Stimulated activated naive B cell treated with anti-CD40 and anti-IgM and Interleukin-4, amounts not matched to agents 10 μg/mL and 1 μg/mL and 100 μg/mL, for 72 hours (primary cell): ENCODE data around the gene SNX6.
A peak's percentile ranks its signal among the peaks of the same experiment; 100 is the strongest.
"Not testable (repeated sequence)": the region's sequence is repeated elsewhere in the genome, so short reads cannot be mapped to it uniquely, and the experiment has no call there.

Experiments
- ATAC-seq, 2 donors: fragments of 150-1000 bp; cut with Tn5 transposase; replicated peaks; 2 replicates each; pipeline ENCODE4 v1.10.0; 2021; ENCODE audit warnings: moderate library complexity in 1 of 2
- DNase-seq: peaks from one replicate; pipeline ENCODE4 v3.0.0; 2021
- H3K27ac Mint-ChIP-seq: one replicate; pipeline ENCODE4 v1.8.0; 2022; ENCODE audit warnings: mild to moderate bottlenecking, mixed read lengths
- H3K27me3 Mint-ChIP-seq, 2 donors: one replicate each; pipeline ENCODE4 v1.8.0; 2022; ENCODE audit warnings: mixed read lengths in 2 of 2
- H3K36me3 Mint-ChIP-seq, 2 donors: one replicate each; pipeline ENCODE4 v1.8.0; 2022; ENCODE audit warnings: mixed read lengths in 2 of 2, mild to moderate bottlenecking in 1 of 2
- H3K4me1 Mint-ChIP-seq, 2 donors: one replicate each; pipeline ENCODE4 v1.8.0; 2022; ENCODE audit warnings: mixed read lengths in 2 of 2, mild to moderate bottlenecking in 1 of 2
- H3K4me3 Mint-ChIP-seq, 2 donors: one replicate each; pipeline ENCODE4 v1.8.0; 2022; ENCODE audit warnings: mild to moderate bottlenecking in 2 of 2, mixed read lengths in 2 of 2, moderate library complexity in 1 of 2
- H3K9me3 Mint-ChIP-seq, 2 donors: one replicate each; pipeline ENCODE4 v1.8.0; 2022; ENCODE audit warnings: mixed read lengths in 2 of 2, mild to moderate bottlenecking in 1 of 2

The SNX6 gene

DNA sequence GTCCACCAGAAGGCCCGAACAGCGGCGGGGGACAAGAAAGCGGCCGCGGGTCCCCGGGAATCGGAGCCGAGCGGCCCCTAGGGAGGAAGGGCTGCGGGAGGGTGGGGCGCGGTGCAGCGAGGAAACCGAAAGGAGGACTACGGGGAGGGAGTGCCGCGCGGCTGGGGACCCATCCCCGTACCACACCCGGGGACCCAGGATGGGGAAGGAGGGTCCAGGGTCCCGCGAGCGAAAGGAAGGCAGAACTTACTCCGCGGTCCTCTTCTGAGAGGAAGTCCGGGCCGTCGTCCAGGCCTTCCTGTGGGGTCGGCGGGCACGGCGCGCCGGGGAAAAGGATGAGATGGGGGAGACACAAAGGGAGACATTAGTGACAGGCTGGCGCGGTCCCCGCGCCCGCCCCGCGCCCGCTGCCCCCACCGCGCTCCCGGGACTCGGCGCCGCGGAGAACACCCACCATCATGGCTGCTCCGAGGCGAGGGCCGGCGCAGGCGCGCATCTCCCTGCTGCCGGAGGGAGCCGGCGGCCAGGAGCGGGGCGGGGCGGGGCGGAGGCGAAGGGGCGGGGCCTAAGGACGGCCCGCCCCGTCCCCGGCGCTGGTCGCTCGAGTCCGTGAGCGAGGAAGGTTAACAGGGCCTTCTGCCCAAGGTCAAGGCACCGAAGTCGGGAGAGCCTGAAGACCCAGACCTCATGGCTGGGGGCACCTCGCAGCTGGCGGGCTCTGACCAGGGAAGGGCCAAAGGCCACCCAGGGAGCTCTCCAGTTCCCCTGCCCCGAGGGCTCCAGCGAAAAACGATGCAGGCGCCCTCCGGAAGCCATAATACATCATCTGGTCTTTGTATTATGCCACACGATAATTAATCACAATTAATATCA, at the start of gene SNX6:
Gene SNX6, minus strand, starts transcription at position 492 of the 873 bp plus-strand sequence. Its CDS starts 32 bp downstream, at position 460.
- Mint-ChIP-seq H3K4me1 (peaks cover 7 to 15% of the 10 kb centered on the region in 2 donors), H3K27me3 (no peaks in the 10 kb centered on the region), H3K27ac (peak within 1 kb of the TSS; percentile 94), H3K9me3 (no peaks in the 10 kb centered on the region), H3K36me3 (peaks cover 3 to 6% of the 10 kb centered on the region in 2 donors), H3K4me3 (peak within 1 kb of the TSS; percentile 88 to 93)
- DNase-seq (peak; percentile 78), ATAC-seq (peak; percentile 98)

GRCh38 chr14:34678735-34679134, 48.8 kb upstream of the SNX6 start:
- DNase-seq (no peak), ATAC-seq (no peak)
- peaks cover 0 to 3% of the 10 kb centered on the region in 2 donors for H3K27me3 Mint-ChIP-seq
- H3K36me3 Mint-ChIP-seq = no peaks in the 10 kb centered on the region
- no peaks in the 10 kb centered on the region for H3K9me3 Mint-ChIP-seq
- peaks cover 0 to 5% of the 10 kb centered on the region in 2 donors for H3K4me1 Mint-ChIP-seq
- no peak overlapping the region for H3K27ac Mint-ChIP-seq
- H3K4me3 Mint-ChIP-seq = no peak overlapping the region

GRCh38 chr14:34678306-34678705, 48.4 kb upstream of the SNX6 start:
- H3K9me3 Mint-ChIP-seq = no peaks in the 10 kb centered on the region
- no peak for DNase-seq
- no peak overlapping the region for H3K27ac Mint-ChIP-seq
- peaks cover 0 to 5% of the 10 kb centered on the region in 2 donors for H3K4me1 Mint-ChIP-seq
- no peak overlapping the region for H3K4me3 Mint-ChIP-seq
- no peaks in the 10 kb centered on the region for H3K36me3 Mint-ChIP-seq
- H3K27me3 Mint-ChIP-seq = peaks cover 0 to under 1% of the 10 kb centered on the region in 2 donors
- ATAC-seq = no peak

DNA sequence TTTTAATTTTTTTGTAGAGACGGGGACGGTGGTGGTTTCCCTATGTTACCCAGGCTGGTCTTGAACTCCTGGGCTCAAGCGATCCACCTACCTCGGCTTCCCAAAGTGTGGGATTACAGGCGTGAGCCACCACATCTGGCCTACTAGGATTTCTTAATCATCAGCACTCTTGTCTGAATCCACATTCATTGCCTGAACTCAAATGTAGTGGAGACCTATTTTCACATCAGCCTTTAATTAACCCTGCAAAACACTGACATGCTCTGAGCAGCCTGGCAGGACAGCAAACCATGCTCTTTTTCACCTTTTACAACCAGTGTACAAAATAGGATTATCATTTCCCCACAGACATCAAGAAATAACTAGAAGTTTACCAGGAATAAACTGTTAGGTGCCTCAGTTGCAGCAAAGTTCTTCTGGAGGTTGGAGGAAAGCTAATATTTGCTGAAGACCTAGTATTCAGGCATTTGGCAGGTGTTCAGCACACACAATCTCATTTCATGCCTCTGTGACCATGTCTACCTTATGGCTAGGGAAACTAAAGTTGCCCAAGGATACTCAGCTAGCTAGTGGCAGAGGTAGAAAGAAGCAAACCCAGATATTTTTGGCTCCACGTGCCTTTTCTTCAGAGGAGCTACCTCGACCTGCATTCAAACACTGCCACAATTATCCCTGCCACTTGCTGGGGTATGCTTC, 46.7 kb upstream of the SNX6 start:
- no peak for DNase-seq

DNA sequence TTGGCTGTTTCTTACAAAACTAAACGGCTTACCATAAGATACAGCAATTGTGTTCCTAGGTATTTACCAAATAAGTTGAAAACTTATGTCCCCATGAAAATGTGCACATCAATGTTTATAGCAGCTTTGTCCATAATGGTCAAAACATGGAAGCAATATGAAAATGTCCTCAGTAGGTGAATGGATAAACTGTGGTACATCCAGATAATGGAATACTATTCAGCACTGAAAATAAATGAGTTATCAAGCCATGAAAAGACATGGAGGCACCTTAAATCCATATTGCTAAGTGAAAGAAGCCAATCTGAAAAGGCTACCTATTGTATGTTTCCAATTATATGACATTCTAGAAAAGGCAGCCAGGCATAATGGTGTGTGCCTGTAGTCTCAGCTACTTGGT, 43.8 kb upstream of the SNX6 start:
- H3K9me3 Mint-ChIP-seq = no peaks in the 10 kb centered on the region
- no peak for ATAC-seq
- no peak overlapping the region for H3K27ac Mint-ChIP-seq
- no peak overlapping the region for H3K4me3 Mint-ChIP-seq
- no peak for DNase-seq
- no peaks in the 10 kb centered on the region for H3K27me3 Mint-ChIP-seq
- no peaks in the 10 kb centered on the region for H3K4me1 Mint-ChIP-seq
- H3K36me3 Mint-ChIP-seq = no peaks in the 10 kb centered on the region

More for the DNA sequence above, 46.7 kb upstream of the SNX6 start:
- no peaks in the 10 kb centered on the region for H3K27me3 Mint-ChIP-seq
- no peak for ATAC-seq
- H3K4me3 Mint-ChIP-seq = no peak overlapping the region
- H3K27ac Mint-ChIP-seq = no peak overlapping the region
- no peaks in the 10 kb centered on the region for H3K9me3 Mint-ChIP-seq
- H3K36me3 Mint-ChIP-seq = no peaks in the 10 kb centered on the region
- no peaks in the 10 kb centered on the region for H3K4me1 Mint-ChIP-seq

GRCh38 chr14:34671716-34672115, 41.8 kb upstream of the SNX6 start:
- H3K27ac Mint-ChIP-seq = no peak overlapping the region
- H3K27me3 Mint-ChIP-seq = no peaks in the 10 kb centered on the region
- DNase-seq (no peak), ATAC-seq (no peak)
- no peaks in the 10 kb centered on the region for H3K36me3 Mint-ChIP-seq
- H3K4me3 Mint-ChIP-seq = no peak overlapping the region
- H3K4me1 Mint-ChIP-seq = no peaks in the 10 kb centered on the region
- H3K9me3 Mint-ChIP-seq = no peaks in the 10 kb centered on the region

GRCh38 chr14:34668111-34668510, 38.2 kb upstream of the SNX6 start:
- no peak overlapping the region for H3K27ac Mint-ChIP-seq

DNA sequence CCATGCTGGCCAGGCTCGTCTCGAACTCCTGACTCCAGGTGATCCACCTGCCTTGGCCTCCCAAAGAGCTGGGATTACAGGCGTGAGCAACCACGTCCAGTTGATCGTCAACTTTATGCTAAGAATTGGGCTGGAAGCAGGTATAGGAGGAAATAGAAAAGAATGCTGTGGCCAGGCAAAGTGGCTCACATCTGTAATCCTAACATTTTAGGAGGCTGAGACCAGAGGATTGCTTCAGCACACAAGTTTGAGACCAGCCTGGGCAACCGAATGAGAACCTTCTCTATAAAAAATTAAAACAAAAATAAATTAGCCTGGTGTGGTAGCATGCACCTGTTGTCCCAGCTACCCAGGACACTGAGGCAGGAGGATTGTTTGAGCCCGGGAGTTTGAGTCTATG, 37.1 kb upstream of the SNX6 start:
- DNase-seq = no peak
- Mint-ChIP-seq H3K36me3 (no peaks in the 10 kb centered on the region), H3K9me3 (peaks cover 0 to 3% of the 10 kb centered on the region in 2 donors), H3K4me1 (no peaks in the 10 kb centered on the region), H3K27me3 (no peaks in the 10 kb centered on the region), H3K27ac (no peak overlapping the region), H3K4me3 (no peak overlapping the region)
- no peak for ATAC-seq

More at GRCh38 chr14:34668111-34668510, 38.2 kb upstream of the SNX6 start:
- Mint-ChIP-seq H3K4me1 (no peaks in the 10 kb centered on the region), H3K4me3 (no peak overlapping the region), H3K36me3 (no peaks in the 10 kb centered on the region), H3K9me3 (peaks cover 0 to 2% of the 10 kb centered on the region in 2 donors), H3K27me3 (no peaks in the 10 kb centered on the region)
- ATAC-seq = no peak
- no peak for DNase-seq

- Mint-ChIP-seq H3K27me3 (no peaks in the 10 kb centered on the region), H3K4me3 (no peak overlapping the region), H3K4me1 (no peaks in the 10 kb centered on the region), H3K27ac (no peak overlapping the region), H3K36me3 (no peaks in the 10 kb centered on the region), H3K9me3 (peaks cover 3 to 7% of the 10 kb centered on the region in 2 donors)
- DNase-seq (no peak), ATAC-seq (no peak)
Observed at GRCh38 chr14:34665785-34666435, 36.0 kb upstream of the SNX6 start.

DNA sequence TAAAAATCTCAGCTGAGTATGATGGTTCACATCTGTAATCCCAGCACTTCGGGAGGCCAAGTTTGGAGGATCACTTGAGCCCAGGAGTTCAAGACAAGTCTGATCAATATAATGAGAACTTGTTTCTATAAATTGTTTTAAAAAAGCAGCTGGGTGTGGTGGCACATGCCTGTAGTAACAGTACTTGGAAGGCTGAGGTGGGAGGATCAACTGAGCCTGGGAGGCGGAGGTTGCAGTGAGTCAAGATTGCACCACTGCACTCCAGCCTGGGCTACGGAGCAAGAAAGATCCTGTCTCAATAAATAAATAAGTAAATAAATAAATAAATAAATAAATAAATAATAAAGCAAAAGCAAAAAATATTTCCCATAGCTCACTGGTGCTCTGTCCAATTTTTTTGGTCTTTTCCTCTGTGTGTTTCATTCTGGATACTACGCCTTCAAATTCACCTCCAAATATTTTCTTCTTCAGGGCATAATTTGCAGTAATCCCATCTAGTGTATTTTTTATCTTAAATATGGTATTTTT, 32.7 kb upstream of the SNX6 start:
- Mint-ChIP-seq H3K4me3 (no peak overlapping the region), H3K9me3 (peaks cover 7 to 11% of the 10 kb centered on the region in 2 donors), H3K27me3 (no peaks in the 10 kb centered on the region), H3K4me1 (no peaks in the 10 kb centered on the region), H3K27ac (no peak overlapping the region), H3K36me3 (no peaks in the 10 kb centered on the region)
- ATAC-seq (no peak), DNase-seq (no peak)

DNA sequence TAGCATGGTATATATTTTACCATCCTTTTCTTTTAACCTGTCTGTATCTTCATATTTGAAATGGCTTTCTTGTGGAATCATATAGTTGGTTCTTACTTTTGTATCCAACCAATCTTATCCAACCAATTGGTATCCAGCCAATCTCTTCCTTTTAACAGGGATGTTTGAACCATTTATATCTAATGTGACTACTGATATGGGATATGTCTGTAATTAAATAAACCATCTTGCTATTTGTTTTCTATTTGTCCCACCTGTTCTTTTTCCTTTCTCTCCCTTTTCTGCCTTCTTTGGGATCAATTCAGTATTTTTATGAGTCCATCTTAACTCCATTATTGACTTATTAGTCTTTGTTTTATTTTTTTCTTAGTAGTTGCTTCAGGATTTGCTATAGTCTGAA, 30.8 kb upstream of the SNX6 start:
- DNase-seq = no peak
- H3K9me3 Mint-ChIP-seq = peaks cover 7 to 11% of the 10 kb centered on the region in 2 donors
- no peak overlapping the region for H3K4me3 Mint-ChIP-seq
- no peak overlapping the region for H3K27ac Mint-ChIP-seq
- no peaks in the 10 kb centered on the region for H3K36me3 Mint-ChIP-seq
- no peaks in the 10 kb centered on the region for H3K4me1 Mint-ChIP-seq
- no peaks in the 10 kb centered on the region for H3K27me3 Mint-ChIP-seq
- ATAC-seq = no peak

DNA sequence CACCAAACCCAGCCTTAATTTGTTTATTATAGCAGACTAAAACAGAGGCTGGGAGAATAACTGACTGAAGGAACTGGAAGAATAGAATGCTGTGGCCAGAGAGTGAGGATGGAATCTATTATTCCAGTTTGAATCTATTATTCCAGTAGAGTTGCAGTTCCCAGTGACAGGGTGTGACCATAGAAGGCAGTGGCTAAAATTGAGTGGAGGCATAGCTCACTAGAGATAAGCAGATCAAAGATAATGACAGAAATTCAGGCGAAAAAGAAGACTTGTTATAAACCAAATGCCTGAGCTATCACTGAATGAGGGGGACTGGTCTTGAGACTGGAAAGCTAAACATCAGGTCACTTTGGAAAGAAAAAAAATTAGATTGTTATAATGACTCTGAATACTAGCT, 26.0 kb upstream of the SNX6 start:
- Mint-ChIP-seq H3K4me1 (no peaks in the 10 kb centered on the region), H3K4me3 (no peak overlapping the region), H3K27ac (no peak overlapping the region), H3K27me3 (no peaks in the 10 kb centered on the region), H3K9me3 (peaks cover 4% of the 10 kb centered on the region in 2 donors), H3K36me3 (no peaks in the 10 kb centered on the region)
- no peak for ATAC-seq
- DNase-seq = no peak

- not testable (repeated sequence) for H3K4me3 Mint-ChIP-seq, H3K36me3 Mint-ChIP-seq, H3K4me1 Mint-ChIP-seq, H3K27me3 Mint-ChIP-seq, ATAC-seq, H3K9me3 Mint-ChIP-seq, H3K27ac Mint-ChIP-seq, DNase-seq
Observed at GRCh38 chr14:34653073-34653472, 23.1 kb upstream of the SNX6 start.

- not testable (repeated sequence) for H3K9me3 Mint-ChIP-seq, H3K27me3 Mint-ChIP-seq, DNase-seq, H3K4me1 Mint-ChIP-seq, ATAC-seq, H3K4me3 Mint-ChIP-seq, H3K27ac Mint-ChIP-seq, H3K36me3 Mint-ChIP-seq
Observed at GRCh38 chr14:34652348-34652747, 22.4 kb upstream of the SNX6 start.
